Measurements from ENCODE around the gene PLEK. TPM values are rescaled to one million over a fixed set of nuclear protein-coding genes. Genes with fewer than 3 reads are reported as not detected.

Gene PLEK
- total and polyA plus RNA-seq, 4 donors = 2.6 to 40.6 (median 4.6) TPM

GRCh38 chr2:68435615-68436014 is 70.5 kb downstream of the PLEK start:
- Histone ChIP-seq H3K27me3 (ENCODE audit: control insufficient read depth in 4 of 4, insufficient read depth in 4 of 4, low read length in 3 of 4) (no peaks in the 10 kb centered on the region), H3K36me3 (ENCODE audit: control insufficient read depth in 4 of 4, insufficient read depth in 3 of 4, low read depth in 1 of 4, low read length in 3 of 4) (no peaks in the 10 kb centered on the region), H3K27ac (ENCODE audit: low read depth in 1 of 2, low read length in 2 of 2) (peak overlapping the region in 1 of 2 donors; percentile 32), H3K9me3 (ENCODE audit: control insufficient read depth in 4 of 4, low read length in 3 of 4) (no peaks in the 10 kb centered on the region), H3K9ac (ENCODE audit: low read depth in 1 of 2, low read length in 2 of 2) (no peak overlapping the region), H3K4me3 (ENCODE audit: low read depth in 1 of 3, low read length in 3 of 3) (no peak overlapping the region), H3K4me1 (ENCODE audit: control insufficient read depth in 4 of 4, insufficient read depth in 4 of 4, low read length in 3 of 4) (peaks cover 6 to 29% (median 8%) of the 10 kb centered on the region in 4 donors)
- peak in 1 of 2 donors; percentile 6 for TF ChIP-seq HNF4A (conservative IDR thresholded peaks at IDR 0.05)
- no peak for TF ChIP-seq CTCF (IDR thresholded peaks at IDR 0.05; ENCODE audit: low read depth, low read length, missing input control)
- peak in 1 of 2 donors; percentile 32 for TF ChIP-seq JUND (IDR thresholded peaks at IDR 0.05)
- no peak for TF ChIP-seq YY1 (IDR thresholded peaks at IDR 0.05)
- no peak for TF ChIP-seq SP1 (IDR thresholded peaks at IDR 0.05)
- TF ChIP-seq HNF4G (IDR thresholded peaks at IDR 0.05) = no peak
- no peak for DNase-seq (ENCODE audit: low spot score)

GRCh38 chr2:68436270-68436669 is 71.2 kb downstream of the PLEK start:
- no peak overlapping the region for H3K9ac ChIP-seq (ENCODE audit: low read depth in 1 of 2, low read length in 2 of 2)
- 74% methylated on average over 4 of the region's 4 CpGs for WGBS
- no peaks in the 10 kb centered on the region for H3K36me3 ChIP-seq (ENCODE audit: control insufficient read depth in 4 of 4, insufficient read depth in 3 of 4, low read depth in 1 of 4, low read length in 3 of 4)
- H3K4me1 ChIP-seq (ENCODE audit: control insufficient read depth in 4 of 4, insufficient read depth in 4 of 4, low read length in 3 of 4) = peaks cover 4 to 29% (median 11%) of the 10 kb centered on the region in 4 donors
- no peak for DNase-seq (ENCODE audit: low spot score)
- H3K9me3 ChIP-seq (ENCODE audit: control insufficient read depth in 4 of 4, low read length in 3 of 4) = no peaks in the 10 kb centered on the region
- H3K27ac ChIP-seq (ENCODE audit: low read depth in 1 of 2, low read length in 2 of 2) = no peak overlapping the region
- H3K4me3 ChIP-seq (ENCODE audit: low read depth in 1 of 3, low read length in 3 of 3) = no peak overlapping the region
- TF ChIP-seq MAX (IDR thresholded peaks at IDR 0.05) (no peak), HNF4A (conservative IDR thresholded peaks at IDR 0.05) (no peak), CTCF (IDR thresholded peaks at IDR 0.05; ENCODE audit: low read depth, low read length, missing input control) (no peak), ZBTB33 (IDR thresholded peaks at IDR 0.05) (no peak), JUND (IDR thresholded peaks at IDR 0.05) (no peak), FOXA1 (IDR thresholded peaks at IDR 0.05) (no peak), EGR1 (IDR thresholded peaks at IDR 0.05; ENCODE audit: low read depth in 2 of 2) (no peak), NR2F2 (IDR thresholded peaks at IDR 0.05) (no peak), FOXA2 (IDR thresholded peaks at IDR 0.05) (no peak), RXRA (IDR thresholded peaks at IDR 0.05) (no peak), TAF1 (conservative IDR thresholded peaks at IDR 0.05) (no peak)
- H3K27me3 ChIP-seq (ENCODE audit: control insufficient read depth in 4 of 4, insufficient read depth in 4 of 4, low read length in 3 of 4) = no peaks in the 10 kb centered on the region
